Measurements from ENCODE around the gene SGTB.

DNA sequence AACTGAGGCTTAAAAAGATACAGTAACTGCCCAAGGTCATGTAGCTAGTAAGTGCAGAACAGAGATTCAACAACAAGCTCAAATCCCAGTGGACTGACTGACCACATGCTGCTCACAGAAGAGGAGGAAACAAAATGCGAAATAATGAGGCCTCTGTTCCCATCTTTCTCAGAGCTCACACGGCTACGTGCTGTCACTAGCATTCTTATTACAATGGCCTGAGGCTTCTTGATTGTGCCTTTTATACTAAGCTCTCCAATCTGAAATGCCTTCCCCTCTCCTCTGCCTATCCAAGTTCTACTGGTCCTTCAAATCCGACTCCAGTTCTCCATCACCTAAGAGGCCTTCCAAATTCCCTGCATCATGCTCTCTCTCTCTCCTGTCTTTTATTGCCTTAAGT, 26.0 kb downstream of the SGTB start:
- TF ChIP-seq, protein P1, sequence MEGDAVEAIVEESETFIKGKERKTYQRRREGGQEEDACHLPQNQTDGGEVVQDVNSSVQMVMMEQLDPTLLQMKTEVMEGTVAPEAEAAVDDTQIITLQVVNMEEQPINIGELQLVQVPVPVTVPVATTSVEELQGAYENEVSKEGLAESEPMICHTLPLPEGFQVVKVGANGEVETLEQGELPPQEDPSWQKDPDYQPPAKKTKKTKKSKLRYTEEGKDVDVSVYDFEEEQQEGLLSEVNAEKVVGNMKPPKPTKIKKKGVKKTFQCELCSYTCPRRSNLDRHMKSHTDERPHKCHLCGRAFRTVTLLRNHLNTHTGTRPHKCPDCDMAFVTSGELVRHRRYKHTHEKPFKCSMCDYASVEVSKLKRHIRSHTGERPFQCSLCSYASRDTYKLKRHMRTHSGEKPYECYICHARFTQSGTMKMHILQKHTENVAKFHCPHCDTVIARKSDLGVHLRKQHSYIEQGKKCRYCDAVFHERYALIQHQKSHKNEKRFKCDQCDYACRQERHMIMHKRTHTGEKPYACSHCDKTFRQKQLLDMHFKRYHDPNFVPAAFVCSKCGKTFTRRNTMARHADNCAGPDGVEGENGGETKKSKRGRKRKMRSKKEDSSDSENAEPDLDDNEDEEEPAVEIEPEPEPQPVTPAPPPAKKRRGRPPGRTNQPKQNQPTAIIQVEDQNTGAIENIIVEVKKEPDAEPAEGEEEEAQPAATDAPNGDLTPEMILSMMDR (IDR thresholded peaks at IDR 0.05) = no peak
- TF ChIP-seq POLR2A (IDR thresholded peaks at IDR 0.05) = no peak
